COLO668 (cell line): Measurements from ENCODE around the gene PLD6.
"Not testable (repeated sequence)": the region's sequence is repeated elsewhere in the genome, so short reads cannot be mapped to it uniquely, and the experiment has no call there.

Experiments
- DNase-seq: peaks from one replicate; lab custom pipeline; 2025; ENCODE audit not compliant: unreplicated experiment; lab: John Stamatoyannopoulos, UW

Gene PLD6

DNA sequence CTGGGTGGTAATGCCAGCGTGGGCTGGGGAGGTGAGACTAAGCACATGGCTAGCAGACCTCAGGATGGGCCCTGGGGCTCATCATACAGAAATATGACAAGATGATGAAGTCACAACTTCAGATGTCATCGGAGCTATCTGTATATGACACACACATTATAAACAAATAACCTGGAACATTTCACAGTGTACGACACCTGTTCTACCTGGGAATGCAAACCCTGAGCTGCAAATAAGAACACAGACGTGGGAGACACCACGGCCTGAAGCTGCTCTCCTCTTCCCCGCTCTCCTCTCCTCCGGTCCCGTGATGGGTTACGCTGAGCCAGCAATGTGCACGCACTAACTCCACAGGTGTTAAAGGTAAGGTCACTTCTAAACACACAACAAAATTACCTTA, 4.9 kb downstream of the PLD6 start:
- DNase-seq: no peak

DNA sequence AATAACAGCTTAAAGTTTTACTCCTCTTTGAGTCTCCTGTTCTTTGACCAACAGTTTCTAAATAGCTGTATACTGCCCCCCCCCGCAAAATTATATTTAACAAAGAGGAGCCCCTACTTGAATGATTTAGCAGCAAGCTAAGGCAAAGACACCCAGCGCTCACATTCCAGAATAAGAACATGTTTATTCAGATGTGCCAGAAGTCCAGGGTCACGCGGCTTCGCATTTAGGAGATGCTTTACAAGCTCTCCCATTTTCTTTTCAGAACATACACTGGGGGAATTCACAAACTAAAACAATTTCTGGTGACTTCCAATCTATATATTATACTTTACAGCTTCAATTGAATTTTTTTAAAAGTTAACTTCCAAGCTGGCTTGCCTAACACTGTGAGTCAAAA, 5.3 kb downstream of the PLD6 start:
- no peak for DNase-seq

GRCh38 chr17:17200311-17200710, 5.8 kb downstream of the PLD6 start:
- DNase-seq: no peak

GRCh38 chr17:17198281-17198680, 7.9 kb downstream of the PLD6 start:
- no peak for DNase-seq

DNA sequence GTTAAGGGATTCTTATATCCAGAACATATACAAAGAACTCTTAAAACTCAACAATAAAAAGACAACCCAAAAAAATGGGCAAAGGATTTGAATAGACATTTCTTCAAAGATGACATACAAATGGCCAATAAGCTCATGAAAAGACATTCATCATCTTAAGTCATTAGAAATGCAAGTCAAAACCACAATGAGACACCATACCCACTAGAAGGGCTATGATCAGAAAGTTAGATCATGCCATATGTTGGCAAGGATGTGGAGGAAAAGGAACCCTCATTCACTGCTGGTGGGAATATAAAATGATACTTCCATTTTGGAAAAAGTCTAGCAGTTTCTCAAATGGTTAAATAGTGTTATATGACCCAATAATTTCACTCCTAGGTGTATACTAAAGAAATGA, 9.4 kb downstream of the PLD6 start:
- no peak for DNase-seq

DNA sequence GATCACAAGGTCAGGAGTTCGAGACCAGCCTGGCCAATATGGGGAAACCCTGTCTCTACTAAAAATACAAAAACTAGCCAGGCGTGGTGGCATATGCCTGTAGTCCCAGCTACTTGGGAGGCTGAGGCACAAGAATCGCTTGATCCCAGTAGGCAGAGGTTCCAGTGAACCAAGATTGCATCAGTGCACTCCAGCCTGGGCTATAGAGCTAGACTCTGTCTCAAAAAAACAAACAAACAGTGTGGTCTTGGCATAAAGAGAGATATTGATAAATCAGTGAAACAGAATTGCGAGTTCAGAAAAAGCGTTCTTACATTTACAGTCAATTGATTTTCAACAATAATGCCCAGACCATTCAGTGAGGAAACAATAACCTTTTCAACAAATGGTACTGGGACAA, 10.7 kb downstream of the PLD6 start:
- not testable (repeated sequence) for DNase-seq

DNA sequence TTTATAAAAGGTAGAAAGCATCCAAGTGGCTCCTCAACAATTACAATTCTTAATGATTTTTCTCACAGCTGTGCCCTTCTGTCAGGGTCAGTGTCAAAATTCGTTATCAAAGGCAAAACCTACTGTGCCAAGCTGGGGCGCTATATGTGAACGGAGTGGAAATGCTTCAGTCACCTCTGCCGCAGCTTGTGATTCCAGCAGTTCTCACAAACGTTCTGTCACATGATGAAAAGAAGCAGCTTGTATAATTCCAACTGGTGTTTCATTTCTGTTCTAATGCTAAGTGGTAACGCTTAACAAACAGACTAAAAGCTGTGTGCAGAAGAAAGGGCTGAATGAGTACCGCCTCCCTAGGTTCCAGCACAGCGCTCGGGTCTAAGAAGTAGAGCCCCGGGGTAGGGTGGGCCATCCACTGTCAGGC, 14.2 kb downstream of the PLD6 start:
- DNase-seq: no peak

GRCh38 chr17:17191346-17191792, 14.8 kb downstream of the PLD6 start:
- DNase-seq: no peak

GRCh38 chr17:17190188-17190587, 15.9 kb downstream of the PLD6 start:
- no peak for DNase-seq

DNA sequence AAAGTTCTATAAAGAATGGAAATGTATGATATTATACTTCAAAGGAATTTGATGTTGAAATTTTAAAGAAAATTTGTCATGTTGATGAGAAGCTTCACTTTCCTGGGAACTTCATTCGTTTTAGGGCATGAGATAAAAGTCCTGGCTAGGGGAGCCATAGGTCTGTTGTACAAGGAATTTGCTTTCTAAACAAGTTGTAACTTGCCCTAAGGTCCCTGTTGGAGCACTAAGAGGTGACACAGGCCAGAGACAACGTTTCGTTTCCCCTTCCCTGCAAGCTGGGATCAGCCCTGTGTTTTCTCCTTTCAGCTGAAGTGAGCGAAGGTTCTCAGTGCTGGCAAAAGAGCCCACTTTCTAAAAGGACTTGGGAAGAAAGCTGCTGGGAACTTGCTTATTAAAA, 16.6 kb downstream of the PLD6 start:
- no peak for DNase-seq

DNA sequence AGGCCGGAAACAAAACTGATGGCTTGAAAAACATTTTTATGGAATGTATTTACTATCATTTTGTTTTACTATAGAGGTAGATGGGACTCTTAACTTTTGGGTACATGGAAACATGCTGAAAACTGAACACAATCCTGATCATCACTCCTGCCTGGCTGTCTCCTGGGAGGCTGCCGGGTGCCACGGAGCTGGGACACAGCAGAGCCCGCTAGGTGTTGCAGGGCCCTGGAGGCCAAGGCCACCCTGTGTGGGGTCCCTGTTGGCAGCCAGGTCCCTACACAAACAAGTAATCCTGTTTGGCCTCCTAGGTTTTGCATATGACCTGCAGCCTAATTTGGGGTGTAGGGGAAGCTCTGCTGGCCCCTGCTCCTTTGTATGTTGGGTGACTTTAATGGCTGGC, 17.5 kb downstream of the PLD6 start:
- no peak for DNase-seq

DNA sequence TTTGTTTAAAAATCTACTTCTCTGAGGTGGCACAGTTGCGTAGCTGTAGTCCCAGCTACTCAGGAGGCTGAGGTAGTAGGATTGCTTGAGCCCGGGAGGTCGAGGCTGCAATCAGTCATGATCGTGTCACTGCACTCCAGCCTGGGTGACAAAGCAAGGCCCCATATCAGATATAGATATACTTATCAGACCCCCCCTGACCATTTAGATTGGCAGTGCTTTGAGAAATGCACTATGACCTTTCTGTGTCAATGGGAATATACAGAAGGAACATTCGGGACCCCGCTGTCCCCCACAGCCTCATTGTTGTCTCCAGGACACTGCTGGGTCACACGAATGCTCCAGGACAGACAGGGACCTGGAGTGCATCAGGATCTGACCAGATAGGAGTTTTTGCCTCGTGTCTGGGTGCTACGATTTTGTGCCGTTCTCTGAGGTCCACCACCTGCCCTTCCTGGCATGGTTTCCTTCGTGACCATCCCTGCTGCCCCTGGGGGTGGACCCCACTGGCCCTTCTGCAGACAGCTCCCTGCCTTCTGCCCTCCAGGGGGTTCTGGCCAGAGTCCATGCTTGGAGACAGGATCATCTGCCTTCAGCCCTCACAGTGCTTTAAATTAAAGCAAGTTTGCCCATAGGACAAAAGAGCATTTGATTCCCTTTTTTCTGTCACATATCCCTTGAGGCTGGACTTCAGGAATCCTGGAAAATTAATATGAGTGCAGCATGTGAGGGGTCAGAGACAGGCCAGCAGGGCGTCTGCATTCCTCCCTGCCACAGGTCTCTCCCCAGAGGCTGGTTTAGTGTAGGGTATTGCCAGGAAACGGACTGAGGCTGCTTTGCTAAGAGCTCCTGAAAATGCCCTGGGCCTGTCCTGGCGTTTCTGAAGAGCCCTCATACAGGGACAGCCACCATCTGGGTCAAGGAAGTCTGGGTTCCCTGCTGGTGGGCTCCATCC, 19.3 kb downstream of the PLD6 start:
- DNase-seq: no peak

DNA sequence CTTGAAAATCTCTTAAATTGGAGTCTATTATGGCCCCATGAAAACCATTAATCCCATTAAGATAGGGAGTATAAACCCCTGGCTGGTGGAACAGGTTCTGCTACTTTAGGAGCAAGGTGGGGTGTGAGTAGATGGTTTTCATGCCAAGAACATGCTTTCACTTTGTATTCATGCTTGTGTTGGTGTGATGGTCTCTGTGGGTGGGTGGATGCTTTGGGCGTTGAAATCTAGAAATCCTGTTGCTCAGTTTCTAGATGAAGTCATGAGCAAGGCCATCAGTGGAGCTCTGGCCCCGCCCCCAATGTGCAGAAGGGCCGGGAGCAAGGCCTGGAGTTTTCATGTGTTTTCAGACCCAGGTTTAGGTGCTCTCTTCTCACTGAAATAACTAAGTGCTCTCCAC, 20.1 kb downstream of the PLD6 start:
- no peak for DNase-seq

DNA sequence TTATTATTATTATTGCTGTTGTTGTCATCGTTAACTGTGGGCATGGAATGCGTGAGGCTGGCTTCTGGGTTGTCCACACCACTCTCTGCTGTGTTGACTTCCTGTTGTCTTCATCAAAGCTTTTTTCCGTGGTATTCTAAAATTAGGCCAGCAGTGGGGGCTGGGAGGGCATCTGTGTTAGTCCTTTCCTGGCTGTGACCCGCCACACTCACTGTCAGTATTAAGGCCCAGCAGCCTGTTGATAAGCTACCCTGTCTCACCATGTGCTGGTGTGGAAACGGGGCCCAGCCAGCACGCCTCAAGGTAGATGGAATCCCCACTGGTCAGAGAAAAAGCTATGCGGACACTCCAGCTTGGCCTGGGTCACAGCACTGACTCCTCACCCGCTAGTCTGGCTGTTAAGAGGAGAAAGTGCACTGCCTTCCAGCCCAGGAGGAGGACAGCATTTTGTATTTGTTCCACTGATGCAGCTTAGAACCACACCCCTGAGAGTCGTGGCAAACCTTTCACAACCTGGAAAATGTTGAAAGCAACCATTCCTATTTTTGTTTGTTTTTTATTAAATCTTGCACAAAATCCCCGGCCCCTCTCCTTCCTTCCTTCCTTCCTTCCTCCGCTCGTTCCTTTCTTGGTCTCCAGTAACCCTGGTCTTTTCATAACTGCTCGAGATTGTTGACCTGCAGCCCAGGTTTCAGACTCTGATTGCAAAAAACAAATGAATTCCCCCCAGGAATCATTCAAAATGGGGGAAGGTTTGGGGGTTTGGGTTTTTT, 21.0 kb downstream of the PLD6 start:
- DNase-seq: not testable (repeated sequence)

- DNase-seq: no peak
These were observed 22.4 kb downstream of the PLD6 start for GRCh38 chr17:17183744-17184143.

- no peak for DNase-seq
These were observed 23.5 kb downstream of the PLD6 start for GRCh38 chr17:17182598-17183136.

DNA sequence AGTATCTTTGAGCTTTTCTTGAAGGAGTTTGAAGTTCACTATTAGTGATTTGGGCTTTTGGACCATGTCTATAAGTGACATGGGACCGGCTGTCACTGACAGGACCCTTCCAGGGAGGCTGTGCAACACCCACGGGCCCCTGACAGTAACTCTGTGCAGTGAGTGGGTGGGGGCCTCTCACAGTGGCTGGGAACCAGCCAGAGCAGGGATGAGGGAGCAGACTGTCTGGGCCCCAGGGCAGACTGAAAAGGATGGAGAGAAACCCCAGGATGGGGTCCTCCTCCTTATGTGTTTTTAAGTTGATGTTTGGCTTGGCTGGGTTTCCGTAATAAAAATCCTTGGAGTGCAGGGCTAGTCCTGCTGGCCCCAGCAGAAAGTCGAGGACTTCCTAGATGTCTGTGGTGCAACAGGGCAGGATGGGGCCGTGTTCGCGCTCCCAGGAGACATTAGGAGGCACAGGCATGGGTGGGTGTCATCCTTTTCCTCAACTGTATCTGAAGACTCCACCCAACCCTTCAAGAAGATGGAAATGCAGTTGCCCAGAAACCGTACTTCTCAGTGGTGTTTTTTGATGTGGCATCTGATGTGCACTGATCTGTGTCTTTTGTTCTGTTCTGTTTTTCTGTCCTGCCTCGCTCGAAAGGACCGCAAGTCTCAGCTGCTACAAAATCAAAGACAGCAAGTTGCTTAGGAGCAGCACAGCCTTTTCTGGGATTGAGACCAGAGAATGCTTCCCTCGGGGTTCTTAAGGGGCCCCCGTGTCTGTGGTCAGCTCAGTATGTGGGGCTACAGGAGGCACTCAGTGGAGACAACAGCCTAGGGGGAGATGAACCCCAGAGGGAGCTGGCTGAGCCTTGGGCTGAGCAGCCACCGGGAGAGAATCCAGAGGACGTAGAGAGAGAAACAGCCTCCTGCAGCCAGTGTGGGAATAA, 24.2 kb downstream of the PLD6 start:
- DNase-seq: no peak

- DNase-seq: no peak
These were observed 25.2 kb downstream of the PLD6 start for GRCh38 chr17:17180741-17181525.

DNA sequence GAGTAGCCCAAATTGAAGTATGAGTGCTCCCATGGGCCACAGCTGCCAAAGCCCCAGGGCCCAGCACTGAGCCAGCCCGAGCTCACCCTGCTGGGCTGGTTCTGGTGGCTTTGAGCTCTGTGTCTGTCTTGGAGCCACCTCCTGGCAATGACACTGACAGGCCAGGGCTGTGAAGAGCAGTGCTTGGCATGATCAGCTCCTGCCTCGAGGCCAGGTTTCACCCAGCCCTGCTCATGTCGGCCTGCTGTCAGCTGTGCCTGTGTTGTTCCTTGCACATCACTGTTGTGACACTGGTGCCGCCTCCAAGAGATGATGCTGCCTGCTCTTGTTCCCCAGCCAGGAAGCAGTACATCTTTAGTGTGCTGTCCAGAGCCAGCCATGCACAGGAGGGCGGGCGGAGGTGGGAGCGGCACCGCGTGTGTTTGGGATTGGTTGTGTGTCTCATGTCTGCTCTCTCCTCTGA, 26.0 kb downstream of the PLD6 start:
- DNase-seq: no peak

- DNase-seq: no peak
These were observed 26.7 kb downstream of the PLD6 start for GRCh38 chr17:17179371-17179827.
